NCI-H510A treated with DMSO at 0.1 percent for 48 hours (cell line): ENCODE data around the gene FBXO45.
"Not testable (repeated sequence)": the region's sequence is repeated elsewhere in the genome, so short reads cannot be mapped to it uniquely, and the experiment has no call there.

Source experiments
- DNase-seq: peaks from one replicate; lab custom pipeline; 2025; lab: John Stamatoyannopoulos, UW

FBXO45 gene

DNA sequence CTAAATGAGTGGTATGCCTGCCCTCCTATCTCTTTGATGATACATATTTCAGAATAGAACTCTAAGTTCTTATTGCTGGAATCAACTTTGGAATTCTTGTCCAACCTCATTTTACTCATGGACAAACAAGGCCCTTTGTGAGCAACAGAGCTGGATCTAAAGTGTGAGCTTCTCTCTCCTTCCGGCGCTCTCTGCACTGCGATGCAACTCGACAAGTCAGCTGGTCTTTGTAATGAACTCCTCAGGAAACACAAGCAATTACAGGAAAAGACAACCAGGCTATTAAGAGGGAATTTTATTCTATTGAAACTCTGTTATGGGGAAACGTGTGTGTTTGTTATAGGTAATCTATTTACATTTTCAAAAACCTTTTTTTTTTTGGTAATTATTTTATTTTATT lies 50.8 kb downstream of the FBXO45 start:
- peak; percentile 54 for DNase-seq

DNA sequence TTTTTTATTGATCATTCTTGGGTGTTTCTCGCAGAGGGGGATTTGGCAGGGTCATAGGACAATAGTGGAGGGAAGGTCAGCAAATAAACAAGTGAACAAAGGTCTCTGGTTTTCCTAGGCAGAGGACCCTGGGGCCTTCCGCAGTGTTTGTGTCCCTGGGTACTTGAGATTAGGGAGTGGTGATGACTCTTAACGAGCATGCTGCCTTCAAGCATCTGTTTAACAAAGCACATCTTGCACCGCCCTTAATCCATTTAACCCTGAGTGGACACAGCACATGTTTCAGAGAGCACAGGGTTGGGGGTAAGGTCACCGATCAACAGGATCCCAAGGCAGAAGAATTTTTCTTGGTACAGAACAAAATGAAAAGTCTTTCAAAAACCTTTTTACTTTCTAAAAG lies 51.2 kb downstream of the FBXO45 start:
- DNase-seq: not testable (repeated sequence)

DNA sequence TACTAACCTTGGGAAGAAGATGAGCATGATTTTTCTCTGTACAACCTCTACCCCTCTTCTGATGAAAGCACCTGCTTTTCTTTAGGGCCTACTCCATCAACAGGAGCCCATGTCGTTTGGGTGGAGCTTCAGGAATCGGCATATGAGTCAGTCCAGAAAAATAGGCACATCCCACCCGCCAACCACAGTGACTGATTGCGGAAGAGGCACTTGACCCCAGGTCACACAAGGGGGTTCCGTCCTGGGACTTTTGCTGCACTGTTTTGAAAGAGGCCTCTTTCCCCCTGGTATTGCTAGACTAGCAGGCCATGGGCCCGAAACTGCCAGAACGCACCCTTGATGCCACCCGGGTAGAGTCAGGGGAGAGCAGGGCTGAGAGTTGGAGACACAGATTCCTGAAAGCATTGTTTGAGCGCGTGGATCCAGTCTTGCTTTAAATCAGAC lies 51.7 kb downstream of the FBXO45 start:
- peak; percentile 80 for DNase-seq

DNA sequence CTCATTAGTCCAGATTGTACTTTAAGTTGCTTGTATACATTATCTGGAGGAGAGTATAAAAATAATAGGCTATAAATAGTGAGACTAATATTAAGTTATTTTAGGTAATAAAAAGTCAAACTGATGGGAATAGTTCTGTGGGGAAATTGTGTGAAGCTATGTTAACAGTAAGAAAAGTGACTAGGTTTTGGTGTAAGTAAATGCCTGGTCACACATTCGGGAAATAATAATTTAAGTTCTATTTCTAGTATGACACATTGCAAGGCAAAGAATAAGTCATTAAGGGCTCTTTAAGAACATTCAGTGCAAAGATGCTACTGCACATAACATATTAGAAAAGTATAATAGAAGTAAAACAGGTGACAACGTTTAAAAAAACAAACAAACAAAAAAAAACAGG lies 52.2 kb downstream of the FBXO45 start:
- no peak for DNase-seq

DNA sequence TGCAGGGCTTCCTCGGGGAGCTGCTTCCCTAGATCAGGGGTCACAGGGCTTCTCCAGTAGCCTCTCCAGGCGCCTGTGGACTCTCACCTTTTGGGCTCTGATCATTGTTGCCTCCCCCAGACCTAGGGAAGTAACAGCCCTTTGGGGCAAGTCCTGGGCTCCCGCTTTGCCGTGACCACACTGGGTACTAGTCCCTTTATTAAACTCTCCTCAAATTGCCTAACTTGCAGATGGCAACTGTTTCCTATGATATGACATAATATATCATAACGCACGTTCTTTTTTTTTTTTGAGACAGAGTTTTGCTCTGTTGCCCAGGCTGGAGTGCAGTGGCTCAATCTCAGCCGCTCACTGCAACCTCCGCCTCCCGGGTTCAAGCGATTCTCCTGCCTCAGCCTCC lies 53.2 kb downstream of the FBXO45 start:
- no peak for DNase-seq

DNA sequence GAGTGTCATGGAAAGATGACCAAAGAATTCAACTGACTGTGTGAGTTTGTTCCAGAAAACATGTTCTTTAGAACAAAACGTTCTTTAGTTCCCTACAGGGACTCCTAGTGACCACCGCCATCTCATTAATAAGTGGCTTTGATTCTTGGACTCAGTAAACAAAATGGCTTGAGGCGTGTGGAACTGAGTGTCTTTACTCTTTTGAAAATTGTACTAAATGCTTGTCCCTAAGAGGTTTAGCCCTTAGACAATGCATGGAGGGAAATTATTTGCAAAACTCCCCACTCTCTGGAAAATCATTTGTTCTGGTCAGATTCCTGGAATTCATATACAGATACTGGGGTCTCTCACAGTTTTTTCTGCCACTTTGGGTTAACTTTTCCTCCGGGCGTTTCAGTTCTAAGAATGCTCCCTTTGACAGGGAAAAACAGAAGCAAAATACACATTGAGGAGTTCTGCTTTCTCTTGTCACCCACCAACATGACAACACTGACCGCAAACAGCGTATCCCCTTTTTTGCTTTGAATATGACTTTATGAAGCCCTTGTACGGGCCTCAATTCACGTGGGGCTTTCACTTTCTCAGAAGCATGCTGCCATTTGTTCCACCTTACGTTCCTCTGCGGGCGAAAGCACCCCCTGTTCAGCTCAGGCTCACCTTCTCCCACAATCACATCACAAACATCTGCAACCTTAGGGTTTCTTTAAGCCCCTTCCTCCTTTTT lies 55.8 kb downstream of the FBXO45 start:
- no peak for DNase-seq

DNA sequence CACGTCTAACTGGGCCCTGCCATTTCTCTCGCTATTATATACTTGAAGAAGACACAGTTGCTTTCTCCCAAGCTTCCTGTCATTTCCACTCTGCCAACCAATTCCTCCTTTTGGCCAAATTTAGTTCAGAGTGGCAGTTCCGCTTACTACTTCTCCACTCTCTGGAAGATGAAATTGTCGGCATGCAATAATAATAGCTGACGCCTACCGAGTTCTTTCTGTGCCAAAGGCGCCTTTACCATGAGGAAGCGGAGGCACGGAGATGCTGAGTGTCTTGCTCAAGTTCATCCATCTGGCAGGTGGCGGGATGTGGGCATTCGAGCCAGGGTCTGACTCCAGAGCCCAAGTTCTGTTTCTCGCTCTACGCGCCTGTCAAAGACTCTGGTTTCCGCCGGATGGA lies 56.4 kb downstream of the FBXO45 start:
- DNase-seq: no peak

DNA sequence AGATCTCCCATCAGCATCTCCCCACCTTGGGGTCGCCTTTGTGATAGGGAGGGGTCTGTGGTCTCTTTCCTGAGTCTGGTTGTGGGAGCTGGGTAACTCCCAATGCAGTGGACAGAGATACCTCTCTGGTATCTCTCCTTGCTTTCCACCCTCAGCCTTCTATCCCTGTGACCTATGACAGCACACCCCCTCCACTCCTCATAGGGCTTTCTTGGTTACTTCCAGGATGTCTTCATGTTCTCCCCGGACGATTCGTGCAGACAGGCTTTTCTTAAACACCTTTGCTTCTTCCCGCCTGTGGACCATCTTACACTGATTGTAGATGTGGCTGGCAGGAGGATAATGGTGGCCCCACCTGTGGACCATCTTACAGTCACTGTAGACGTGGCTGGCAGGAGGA lies 56.9 kb downstream of the FBXO45 start:
- DNase-seq: no peak

DNA sequence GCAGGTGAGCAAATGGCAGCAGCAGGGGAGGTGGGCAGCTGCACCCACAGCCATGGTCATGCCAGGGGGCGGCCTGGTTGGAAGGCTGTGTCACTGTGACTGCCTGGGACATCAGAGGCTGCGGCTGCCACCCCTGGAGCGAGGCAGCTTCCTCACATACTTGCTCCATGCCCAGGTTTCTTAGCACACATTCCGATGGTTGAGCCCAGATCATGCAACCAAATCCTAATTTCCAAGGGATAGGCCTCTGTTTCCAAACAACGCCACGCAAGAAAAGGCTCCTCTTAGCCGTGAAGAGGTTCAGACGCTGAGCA lies 59.4 kb downstream of the FBXO45 start:
- DNase-seq: no peak

DNA sequence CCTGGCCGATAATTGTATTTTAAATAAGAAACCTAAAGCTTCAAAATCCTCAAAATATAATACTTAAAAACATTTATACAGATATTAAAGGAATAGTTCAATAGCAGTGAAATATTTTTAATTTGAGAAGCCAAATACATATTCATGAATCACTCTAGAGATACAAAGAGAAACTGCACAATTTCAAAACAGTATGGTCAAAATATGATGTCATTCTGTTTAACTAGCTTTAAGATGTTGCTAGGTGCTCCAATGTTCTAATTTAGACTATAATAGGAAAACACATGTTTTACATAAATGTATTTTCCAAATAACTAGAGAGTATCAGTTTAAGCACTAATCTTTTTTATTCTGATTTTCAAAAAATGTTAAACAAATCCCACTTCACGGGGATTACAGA lies 60.8 kb downstream of the FBXO45 start:
- no peak for DNase-seq

DNA sequence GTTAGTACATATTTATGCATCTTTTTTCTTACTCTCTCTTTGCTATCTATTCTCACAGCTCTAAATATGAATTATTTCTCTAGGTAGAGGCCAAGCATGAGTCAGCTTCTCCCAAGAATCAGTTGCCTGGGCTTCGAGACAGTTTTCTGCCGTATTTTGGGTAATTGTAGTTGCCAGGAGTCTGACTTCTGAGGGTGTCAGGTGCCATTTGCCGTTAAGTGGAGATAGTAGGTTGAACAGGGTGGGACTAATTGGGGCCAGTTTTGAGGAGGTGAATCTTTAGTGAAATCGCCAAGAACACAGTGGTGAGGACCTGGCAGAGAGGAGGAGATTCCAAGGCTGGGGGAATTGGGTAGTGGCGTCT lies 63.2 kb downstream of the FBXO45 start:
- DNase-seq: peak; percentile 36

DNA sequence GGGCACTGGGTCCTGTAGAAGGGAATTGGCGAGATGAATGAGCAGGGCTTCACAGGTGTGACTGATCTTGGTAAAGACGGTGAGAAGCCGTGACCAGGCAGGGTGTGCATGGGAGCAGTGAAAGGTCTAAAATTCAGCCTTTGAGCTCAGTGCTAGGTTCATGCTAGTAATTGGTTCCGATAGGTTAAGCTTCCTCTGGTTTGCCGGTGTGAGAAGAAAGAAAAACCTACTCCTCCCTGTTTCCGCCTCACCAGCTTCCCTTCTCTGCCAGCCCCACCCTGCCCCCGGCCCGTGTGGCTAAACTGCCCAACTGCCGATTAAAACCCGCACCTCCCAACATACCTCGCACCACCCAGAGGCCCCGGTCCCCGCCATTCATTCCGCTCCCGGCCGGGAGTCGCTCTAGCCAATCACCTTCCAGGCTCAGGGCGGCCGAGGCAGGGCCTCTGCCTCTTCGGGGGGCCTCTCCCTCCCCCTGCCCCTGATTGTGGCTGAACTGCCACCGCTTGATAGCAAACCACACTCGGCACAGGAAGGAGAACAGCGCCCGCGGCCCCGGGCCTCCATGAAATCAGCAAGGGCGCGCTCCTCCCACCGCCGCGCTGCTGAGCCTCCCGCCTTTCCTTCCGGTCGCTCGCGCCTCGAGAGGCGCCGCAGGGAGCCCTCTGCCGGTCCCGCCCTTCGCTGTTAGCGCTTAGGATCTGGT lies 63.7 kb downstream of the FBXO45 start:
- DNase-seq: peak; percentile 93

DNA sequence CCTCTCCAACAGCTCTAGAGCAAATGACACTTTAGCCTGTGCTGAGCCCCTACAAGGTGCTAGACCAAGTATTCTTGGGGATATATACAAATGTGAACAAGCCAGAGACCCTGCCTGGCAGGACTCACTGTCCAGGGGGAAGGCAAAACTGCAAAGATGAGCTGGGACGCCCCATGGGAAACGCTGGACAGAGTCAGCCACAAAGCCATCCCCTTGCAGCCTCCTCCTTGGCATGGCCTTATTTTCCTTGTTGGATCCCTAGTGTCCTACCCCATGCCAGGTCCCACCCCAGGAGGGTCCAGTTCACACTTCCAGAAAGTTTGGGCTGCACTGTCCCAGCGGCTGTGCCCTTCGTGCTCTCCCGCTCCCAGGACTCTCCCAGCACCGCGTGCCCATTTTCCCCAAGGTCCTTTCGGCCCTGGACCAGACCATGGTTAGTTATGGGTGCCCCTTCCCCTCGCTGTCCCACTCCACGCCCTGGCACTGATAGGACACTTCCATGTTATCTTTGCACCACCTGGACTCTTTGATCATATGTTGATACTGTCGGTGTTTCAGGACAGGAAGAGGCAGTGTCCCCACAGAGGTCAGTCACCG lies 65.2 kb downstream of the FBXO45 start:
- DNase-seq: no peak

DNA sequence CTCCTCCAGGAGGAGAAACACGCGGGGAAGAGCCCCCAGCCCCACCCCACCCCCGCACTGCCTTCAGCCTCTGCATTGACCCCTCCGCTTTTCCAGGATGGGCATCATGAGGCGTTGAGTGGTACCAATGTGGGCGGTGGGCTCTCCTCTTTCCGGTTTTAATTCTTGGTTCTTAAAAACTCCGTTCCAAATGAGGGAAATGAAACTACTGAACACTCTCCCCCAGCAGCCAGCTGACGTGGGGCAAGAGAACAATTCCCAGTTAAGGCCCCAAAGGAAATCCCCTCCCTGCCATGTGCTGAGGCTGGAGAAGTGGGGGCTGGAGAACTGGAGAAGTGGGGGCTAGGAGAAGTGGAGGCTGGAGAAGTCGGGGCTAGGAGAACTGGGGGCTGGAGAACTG lies 65.8 kb downstream of the FBXO45 start:
- no peak for DNase-seq

DNA sequence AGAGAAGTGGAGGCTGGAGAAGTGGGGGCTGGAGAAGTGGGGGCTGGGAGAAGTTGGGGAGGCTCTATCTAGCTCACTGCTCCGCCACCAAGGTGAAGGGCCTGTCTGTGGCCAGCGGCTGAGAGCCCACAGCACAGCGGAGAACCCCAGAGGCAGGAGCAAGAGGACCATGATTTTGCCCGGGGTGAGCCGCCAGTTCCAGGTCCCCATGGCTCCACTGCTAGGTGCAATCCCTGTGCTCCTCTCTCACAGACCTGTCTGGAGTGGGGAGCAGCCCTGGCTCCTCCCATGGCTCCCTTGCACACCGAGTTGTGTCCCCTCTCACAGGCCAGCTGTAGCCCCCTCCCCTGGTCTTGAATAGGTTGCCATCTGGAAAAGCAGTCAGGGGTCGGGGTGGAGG lies 66.4 kb downstream of the FBXO45 start:
- no peak for DNase-seq

DNA sequence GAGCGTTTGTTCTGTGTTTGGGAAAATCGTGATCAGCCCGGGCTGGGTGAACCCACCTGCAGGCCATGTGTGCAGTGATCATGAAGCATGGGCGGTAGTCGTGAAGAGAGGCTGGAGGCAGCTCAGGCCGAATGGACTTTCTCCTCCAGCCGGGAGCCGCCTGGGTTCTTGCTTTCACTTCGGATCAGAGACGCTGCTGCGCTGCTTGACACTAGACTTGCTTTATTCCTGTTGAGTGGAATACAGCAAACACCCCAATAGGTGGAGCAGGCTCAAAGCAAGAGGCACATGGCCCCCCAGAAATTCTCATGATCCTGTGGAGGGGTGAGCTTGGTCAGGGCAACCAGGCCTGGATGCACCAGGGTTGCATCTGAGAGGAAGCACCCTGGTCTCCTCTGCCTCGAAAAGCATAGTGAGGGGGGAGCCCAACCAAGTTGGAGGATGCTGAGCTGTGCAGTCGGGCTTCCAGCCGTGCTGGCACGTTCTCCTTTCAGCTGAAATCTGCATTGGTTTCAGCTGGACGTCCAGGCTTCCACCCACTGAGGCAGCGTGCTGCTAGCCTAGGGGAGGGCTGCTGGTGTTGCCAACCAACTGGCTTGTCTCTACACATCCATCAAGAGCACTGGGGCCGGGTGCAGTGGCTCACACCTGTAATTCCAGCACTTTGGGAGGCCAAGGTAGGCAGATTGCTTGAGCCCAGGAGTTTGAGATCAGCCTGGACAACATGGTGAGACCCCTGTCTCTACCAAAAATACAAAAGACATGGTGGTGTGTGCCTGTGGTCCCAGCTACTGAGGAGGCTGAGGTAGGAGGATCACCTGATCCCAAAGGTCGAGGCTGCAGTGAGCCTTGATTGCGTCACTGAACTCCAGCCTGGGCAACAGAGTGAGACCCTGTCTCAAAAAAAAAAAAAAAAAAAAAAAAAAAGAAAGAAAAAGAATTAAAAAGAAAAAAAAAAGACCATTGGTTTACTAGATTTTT lies 68.2 kb downstream of the FBXO45 start:
- DNase-seq: no peak

DNA sequence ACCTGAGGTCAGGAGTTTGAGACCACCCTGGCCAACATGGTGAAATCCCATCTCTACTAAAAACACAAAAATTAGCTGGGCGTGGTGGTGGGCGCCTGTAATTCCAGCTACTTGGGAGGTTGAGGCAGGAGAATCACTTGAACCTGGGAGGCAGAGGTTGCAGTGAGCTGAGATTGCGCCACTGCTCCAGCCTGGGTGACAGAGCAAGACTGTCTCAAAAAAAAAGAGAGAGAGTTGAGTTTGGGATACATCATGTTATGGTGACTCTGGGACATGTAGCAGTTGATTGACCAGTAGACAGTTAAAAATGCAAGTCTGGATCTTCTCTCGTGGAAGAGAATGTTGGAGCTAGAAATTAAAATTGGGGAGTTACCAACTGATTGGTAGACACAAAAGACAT lies 69.5 kb downstream of the FBXO45 start:
- not testable (repeated sequence) for DNase-seq
